Measurements from ENCODE around the gene SEL1L. TPM values are rescaled to one million over a fixed set of nuclear protein-coding genes. Genes with fewer than 3 reads are reported as not detected.

Gene SEL1L
- total RNA-seq, 1 experiment from 2014 or later: 41.4 TPM

GRCh38 chr14:81465507-81466228 lies 68.0 kb downstream of the SEL1L start:
- Histone ChIP-seq H3K9ac (ENCODE audit: low read length) (no peak overlapping the region), H3K9me2 (ENCODE audit: insufficient read depth) (no peaks in the 10 kb centered on the region), H4K20me1 (ENCODE audit: insufficient read depth) (no peaks in the 10 kb centered on the region), H3K27ac (ENCODE audit: low read depth, low read length) (no peak overlapping the region), H3K27me3 (ENCODE audit: insufficient read depth, low read length) (no peaks in the 10 kb centered on the region), H3K79me2 (ENCODE audit: insufficient read depth, low read length) (no peaks in the 10 kb centered on the region), H3K4me3 (replicated peaks in 1 of 2; ENCODE audit: low read depth in 1 of 2, low read length in 2 of 2) (no peak overlapping the region), H3K36me3 (ENCODE audit: control insufficient read depth in 1 of 2, insufficient read depth in 2 of 2, low read length in 2 of 2) (no peaks in the 10 kb centered on the region), H3K4me2 (ENCODE audit: low read length) (no peak overlapping the region), H3K9me3 (ENCODE audit: control insufficient read depth in 1 of 2, insufficient read depth in 1 of 2, low read depth in 1 of 2, low read length in 2 of 2) (no peaks in the 10 kb centered on the region), H2AFZ (ENCODE audit: low read depth, low read length, poor library complexity, severe bottlenecking) (no peak overlapping the region), H3K4me1 (ENCODE audit: control insufficient read depth in 1 of 2, insufficient read depth in 2 of 2, low read length in 2 of 2) (peaks cover 0 to 20% of the 10 kb centered on the region in 2 experiments; a peak in 3 of 4 replicates)
- no TSS peak for BruUV-seq (replicated peaks)
- intact Hi-C loops (cut with micrococcal nuclease): loop anchor here (2.0 to 5.0 kb wide), 2 partner anchors 293 to 479 kb away; no protein-coding TSS in a partner anchor
- POLR2A ChIA-PET: no interaction called here
- DNase-seq (ENCODE audit: low read depth, low spot score) (no peak), ATAC-seq (no peak)
- RAD21 ChIA-PET (ENCODE audit: low non-redundant PET in 1 of 2, low total read pairs in 2 of 2, uncharacterized antibody in 2 of 2, unreplicated experiment in 2 of 2): interaction anchor here in 1 of 2 experiments (1.7 kb wide), 1 partner anchor 196 kb away, joined by 11 read pairs; no protein-coding TSS in a partner anchor
- TF ChIP-seq YY1 (IDR thresholded peaks at IDR 0.05; ENCODE audit: extremely low read depth, insufficient replicate concordance, low read depth, low read length): no peak
- TF ChIP-seq SIN3A (IDR thresholded peaks at IDR 0.05; ENCODE audit: low read depth): no peak
- TF ChIP-seq, protein P1, sequence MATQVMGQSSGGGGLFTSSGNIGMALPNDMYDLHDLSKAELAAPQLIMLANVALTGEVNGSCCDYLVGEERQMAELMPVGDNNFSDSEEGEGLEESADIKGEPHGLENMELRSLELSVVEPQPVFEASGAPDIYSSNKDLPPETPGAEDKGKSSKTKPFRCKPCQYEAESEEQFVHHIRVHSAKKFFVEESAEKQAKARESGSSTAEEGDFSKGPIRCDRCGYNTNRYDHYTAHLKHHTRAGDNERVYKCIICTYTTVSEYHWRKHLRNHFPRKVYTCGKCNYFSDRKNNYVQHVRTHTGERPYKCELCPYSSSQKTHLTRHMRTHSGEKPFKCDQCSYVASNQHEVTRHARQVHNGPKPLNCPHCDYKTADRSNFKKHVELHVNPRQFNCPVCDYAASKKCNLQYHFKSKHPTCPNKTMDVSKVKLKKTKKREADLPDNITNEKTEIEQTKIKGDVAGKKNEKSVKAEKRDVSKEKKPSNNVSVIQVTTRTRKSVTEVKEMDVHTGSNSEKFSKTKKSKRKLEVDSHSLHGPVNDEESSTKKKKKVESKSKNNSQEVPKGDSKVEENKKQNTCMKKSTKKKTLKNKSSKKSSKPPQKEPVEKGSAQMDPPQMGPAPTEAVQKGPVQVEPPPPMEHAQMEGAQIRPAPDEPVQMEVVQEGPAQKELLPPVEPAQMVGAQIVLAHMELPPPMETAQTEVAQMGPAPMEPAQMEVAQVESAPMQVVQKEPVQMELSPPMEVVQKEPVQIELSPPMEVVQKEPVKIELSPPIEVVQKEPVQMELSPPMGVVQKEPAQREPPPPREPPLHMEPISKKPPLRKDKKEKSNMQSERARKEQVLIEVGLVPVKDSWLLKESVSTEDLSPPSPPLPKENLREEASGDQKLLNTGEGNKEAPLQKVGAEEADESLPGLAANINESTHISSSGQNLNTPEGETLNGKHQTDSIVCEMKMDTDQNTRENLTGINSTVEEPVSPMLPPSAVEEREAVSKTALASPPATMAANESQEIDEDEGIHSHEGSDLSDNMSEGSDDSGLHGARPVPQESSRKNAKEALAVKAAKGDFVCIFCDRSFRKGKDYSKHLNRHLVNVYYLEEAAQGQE (IDR thresholded peaks at IDR 0.05; ENCODE audit: low read depth): no peak
- no peak for TF ChIP-seq CTCF (IDR thresholded peaks at IDR 0.05 in 2 of 3, conservative IDR thresholded peaks at IDR 0.05 in 1 of 3; ENCODE audit: borderline replicate concordance in 1 of 3, insufficient read depth in 1 of 3, low read depth in 2 of 3, low read length in 2 of 3)
- TF ChIP-seq SP1 (IDR thresholded peaks at IDR 0.05; ENCODE audit: low read depth): no peak
- TF ChIP-seq FOSL1 (IDR thresholded peaks at IDR 0.05; ENCODE audit: low read depth): no peak
- no peak for TF ChIP-seq EGR1 (IDR thresholded peaks at IDR 0.05; ENCODE audit: low read depth)
- no peak for TF ChIP-seq SRF (IDR thresholded peaks at IDR 0.05; ENCODE audit: low read depth)
- TF ChIP-seq CEBPB (IDR thresholded peaks at IDR 0.05; ENCODE audit: low read depth): no peak
- no peak for TF ChIP-seq ATF3 (IDR thresholded peaks at IDR 0.05)
- TF ChIP-seq, protein P2, sequence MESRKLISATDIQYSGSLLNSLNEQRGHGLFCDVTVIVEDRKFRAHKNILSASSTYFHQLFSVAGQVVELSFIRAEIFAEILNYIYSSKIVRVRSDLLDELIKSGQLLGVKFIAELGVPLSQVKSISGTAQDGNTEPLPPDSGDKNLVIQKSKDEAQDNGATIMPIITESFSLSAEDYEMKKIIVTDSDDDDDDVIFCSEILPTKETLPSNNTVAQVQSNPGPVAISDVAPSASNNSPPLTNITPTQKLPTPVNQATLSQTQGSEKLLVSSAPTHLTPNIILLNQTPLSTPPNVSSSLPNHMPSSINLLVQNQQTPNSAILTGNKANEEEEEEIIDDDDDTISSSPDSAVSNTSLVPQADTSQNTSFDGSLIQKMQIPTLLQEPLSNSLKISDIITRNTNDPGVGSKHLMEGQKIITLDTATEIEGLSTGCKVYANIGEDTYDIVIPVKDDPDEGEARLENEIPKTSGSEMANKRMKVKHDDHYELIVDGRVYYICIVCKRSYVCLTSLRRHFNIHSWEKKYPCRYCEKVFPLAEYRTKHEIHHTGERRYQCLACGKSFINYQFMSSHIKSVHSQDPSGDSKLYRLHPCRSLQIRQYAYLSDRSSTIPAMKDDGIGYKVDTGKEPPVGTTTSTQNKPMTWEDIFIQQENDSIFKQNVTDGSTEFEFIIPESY (IDR thresholded peaks at IDR 0.05; ENCODE audit: extremely low read depth, insufficient replicate concordance, low read length): no peak
- no peak for TF ChIP-seq MAX (IDR thresholded peaks at IDR 0.05)
- no peak for TF ChIP-seq EZH2phosphoT487 (IDR thresholded peaks at IDR 0.05; ENCODE audit: borderline replicate concordance)
- TF ChIP-seq RAD21 (IDR thresholded peaks at IDR 0.05; ENCODE audit: low read depth): no peak
- CTCF ChIA-PET: interaction anchor here (1.0 to 3.0 kb wide), 2 partner anchors 197 to 469 kb away, joined by 4 to 12 read pairs; no protein-coding TSS in a partner anchor
